GM19043 (cell line): ENCODE results near the gene EVI5L.
"Not testable (repeated sequence)": the region's sequence is repeated elsewhere in the genome, so short reads cannot be mapped to it uniquely, and the experiment has no call there.

ENCODE experiments used
- ATAC-seq: cut with Tn5 transposase; IDR thresholded peaks from one replicate; pipeline ENCODE4 v1.9.1; 2021; ENCODE audit warnings: low read depth; ENCODE audit not compliant: unreplicated experiment

EVI5L gene

DNA sequence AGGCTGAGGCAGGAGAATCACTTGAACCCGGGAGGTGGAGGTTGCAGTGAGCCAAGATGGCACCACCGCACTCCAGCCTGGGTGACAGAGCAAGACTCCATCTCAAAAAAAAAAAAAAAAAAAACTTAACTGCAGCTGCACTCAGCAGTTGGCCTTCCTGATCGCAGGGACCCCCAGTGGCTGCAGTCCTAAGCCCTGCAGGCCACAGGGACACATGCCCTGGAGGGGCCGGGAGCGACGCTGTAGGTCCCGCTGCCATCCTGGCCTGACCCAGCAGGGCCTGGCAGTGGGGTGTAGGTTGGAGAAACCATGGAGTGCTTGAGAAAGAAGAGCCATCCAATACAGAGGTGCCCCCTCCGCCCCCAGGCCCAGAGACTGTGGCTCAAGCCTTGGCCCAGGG is 29.1 kb downstream of the EVI5L start:
- ATAC-seq, result not testable (repeated sequence)

DNA sequence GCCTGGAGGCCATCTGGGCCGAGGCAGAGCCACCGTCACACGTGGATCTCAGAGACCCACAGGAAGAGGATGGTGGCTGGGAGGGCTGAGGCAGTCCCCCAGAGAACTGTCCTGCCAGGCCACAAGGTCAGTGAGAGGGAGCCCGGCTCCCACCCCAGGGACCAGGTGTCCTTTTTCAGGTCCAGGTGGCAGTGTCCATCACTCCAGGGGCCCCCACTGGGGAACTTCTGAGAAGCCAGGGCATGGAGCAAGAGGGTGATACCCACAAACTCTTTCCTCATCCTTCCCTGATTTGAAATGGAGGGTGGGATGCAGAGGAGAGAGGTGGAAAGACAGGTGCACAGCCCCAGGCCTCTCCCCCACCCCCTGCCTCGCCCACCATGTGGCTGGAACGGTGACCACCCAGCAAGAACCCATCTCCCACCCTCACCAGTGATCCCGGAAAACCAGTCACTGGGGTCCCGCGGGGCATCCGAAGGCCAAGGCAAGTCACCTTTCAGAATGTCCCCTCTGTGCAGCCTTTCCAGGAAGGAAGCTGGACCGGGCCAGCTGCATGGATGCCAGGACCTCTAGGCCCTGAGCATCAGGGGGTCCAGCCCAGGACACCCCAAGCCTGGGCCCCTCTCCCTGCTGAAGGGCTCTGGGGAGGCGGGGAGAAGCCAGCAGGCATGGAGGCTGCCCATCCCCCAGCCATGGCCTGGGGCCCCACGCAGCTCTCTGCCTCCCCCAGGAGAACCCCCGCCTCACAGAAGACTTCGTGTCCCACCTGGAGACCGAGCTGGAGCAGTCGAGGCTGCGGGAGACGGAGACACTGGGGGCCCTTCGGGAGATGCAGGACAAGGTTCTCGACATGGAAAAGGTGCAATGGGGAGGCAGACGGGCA is 30.1 kb downstream of the EVI5L start:
- ATAC-seq, result no peak

DNA sequence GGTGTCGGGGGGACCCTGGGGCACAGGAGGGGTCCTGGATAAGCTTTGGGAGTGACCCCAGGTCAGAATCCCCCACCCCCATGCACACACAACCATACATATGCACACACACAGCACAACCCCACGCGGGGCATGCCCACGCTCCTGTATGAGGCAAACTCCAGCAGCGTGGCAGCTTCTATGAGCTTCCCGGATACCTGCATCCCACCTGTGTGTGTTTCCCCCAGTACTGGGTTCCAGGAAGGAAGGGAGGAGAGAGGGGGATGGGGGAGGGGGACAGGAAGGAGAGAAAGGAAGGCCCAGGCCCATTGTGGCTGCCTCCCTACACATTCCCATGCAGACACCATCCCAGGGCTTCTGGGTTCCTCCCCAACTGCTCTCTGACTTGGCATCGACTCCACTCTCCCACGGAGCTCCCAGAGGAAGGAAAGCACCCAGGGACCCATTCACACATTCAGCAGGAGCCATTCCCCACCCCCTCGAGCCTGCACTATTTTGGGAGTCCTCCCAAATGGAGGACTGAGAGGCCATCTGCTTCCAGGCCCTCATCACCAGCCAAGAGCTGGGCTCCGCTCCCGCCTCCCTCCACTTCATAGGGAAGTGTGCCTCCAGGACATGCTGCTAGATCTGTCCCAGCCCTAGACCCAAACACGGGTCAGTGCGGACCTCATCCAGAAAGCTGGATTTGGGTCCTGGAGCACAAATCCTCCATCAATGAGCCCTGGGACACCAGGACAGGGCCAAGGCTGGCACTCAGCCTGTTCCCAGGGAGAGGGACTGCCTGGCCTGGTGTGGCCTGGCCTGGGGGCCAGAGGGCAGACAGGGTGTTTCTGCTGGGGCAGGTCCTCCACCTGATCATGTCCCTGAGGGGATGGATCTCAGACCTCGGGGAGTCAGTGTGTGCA is 30.9 kb downstream of the EVI5L start:
- ATAC-seq, result no peak

GRCh38 chr19:7861619-7862412 is 31.8 kb downstream of the EVI5L start:
- no peak for ATAC-seq

DNA sequence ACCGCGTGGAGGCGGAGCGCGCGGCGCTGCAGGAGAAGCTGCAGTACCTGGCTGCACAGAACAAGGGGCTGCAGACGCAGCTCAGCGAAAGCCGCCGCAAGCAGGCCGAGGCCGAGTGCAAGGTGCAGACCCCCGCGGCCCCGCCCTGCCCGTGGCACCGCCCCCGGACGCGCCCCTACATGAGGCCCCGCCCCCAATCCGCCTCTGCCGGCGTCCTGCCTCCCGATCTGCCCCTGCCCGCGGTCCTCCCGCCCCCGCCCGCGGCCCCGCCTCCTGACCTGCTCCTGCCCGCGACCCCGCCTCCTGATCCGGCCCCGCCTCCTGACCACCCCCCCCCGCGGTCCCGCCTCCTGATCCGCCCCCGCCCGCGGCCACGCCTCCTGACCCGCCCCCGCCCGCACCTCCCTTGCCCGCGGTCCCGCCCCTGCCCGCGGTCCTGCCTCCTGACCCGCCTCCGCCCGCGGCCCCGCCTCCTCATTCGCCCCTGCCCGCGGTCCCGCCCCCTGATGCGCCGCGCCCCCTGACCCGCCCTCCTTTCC is 32.5 kb downstream of the EVI5L start:
- ATAC-seq, result no peak

DNA sequence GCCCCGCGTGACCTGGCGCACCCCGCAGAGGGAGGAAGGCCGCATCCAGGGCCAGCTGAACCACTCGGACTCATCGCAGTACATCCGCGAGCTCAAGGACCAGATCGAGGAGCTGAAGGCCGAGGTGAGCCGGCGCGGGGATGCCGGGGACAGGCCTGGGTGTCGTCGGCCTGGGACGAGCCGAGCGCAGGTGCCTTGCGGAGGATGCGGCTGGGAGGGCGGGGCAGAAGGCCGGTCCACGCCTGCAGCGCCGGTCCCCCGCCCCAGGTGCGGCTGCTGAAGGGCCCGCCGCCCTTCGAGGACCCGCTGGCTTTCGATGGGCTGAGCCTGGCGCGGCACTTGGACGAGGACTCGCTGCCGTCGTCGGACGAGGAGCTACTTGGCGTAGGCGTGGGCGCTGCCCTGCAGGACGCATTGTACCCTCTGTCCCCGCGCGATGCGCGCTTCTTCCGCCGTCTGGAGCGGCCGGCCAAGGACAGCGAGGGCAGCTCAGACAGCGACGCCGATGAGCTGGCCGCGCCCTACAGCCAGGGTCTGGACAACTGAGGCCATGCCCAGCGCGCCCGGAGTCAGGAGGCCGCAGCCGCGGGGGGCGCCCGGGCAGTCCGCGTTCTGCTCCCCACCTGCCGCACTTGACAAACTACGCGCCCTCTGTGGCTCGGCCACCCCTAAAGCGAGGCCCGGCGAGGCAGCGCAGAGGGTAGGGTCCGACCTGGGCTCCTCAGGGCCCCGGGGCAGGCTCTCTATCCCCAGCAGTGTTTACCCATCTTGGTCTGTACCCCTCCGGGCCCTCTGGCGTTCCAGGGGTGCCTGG is 33.3 kb downstream of the EVI5L start:
- ATAC-seq, result no peak

DNA sequence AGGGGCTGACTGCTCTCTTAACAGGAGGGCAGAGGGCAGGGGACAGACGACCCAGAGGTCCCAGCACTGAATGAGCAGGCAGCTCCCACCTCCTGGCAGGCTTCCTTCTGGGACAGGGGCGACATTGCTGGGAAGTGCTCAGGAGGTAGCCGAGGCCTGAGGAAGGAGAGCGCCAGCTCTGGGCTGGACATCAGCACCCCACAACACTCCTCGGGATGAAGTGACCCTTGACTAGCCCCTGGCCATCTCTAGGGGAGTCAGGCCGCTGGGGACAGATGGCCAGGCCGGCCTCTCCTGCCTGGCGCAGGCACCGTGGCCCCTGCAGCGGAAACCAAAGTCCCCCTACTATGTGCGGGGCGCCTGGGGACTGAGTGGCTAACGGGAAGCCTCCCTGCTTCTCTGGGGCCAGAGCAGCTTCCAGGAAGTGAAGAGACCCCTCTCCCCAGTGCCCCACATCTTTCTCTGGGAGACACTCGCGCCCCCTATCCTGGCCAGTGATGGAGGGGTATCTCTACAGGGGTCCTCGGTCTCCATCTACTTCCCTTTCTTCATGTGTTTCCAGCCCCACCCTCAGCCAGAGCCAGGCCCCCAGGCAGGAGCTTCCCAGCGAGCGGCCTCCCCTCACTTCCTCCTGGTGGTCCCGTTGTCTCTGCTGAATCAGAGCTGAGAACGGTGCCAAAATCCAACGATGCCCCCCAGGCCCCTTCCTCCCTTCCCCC is 34.1 kb downstream of the EVI5L start:
- no peak for ATAC-seq

- no peak for ATAC-seq
Measured at GRCh38 chr19:7864690-7865074, 34.7 kb downstream of the EVI5L start.

DNA sequence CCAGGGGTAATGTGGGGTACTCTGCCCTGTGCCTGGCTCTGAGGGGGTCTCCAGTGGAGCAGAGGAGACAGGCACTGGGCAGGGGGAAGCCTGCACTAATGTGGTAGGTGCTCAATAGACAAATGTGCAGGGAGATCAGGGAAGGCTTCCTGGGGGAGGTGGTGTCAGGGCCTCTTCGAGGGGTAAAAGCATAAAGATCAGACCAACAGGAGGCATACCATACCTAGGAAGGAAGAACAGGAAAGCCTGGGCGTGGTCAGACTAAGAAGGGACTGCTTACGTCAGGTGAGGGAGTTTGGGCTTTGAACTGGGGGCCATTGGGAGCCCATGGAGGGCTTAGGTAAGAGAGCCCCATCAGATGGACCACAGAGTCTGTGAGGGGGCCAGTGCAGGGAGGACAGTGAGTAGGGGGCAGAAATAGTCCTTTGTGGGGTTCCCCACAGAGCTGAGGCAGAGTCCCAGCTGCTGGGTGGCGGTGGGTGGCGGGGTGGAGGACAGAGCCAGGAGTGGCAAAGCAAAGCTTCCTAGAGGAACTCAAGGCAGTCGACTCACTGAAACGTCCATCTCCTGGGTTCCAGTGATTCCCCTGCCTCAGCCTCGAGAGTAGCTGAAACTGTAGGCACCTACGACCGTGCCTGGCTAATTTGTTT is 35.4 kb downstream of the EVI5L start:
- ATAC-seq, result no peak

- no peak for ATAC-seq
Measured at GRCh38 chr19:7866399-7867091, 36.5 kb downstream of the EVI5L start.

DNA sequence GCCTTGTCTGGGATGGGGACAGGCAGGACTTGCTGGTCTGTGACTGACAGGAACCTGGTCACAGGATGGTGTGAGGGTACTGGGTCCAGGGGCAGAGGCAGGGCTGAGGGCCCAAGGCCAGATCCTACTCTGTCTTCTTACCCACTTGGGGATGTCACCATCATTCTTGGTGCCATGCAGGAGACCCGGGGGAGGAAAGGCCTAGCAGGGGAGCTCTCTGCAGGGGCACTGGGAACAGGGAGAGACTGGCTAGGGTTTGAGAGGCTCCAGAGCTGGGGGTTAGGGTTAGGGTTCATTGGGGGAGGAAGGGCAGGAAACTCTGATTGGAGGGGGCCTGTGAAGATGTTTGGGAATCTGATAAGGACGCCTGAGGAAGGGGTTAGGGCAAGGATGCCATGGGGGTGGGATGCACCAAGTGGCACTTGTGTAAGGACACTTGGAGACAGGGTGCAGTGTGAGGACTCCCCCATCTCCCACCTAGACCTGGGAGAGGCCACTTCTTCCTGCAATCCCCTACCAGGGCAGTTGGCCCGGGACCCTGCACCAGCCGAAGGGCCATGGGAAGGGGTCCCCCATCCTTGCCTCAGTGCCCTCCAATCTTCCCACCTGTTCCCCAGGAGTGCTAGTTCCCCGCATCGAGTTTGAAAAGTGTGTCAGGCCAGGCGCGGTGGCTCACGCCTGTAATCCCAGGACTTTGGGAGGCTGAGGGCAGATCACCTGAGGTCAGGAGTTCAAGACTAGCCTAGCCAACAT is 37.2 kb downstream of the EVI5L start:
- ATAC-seq, result no peak

GRCh38 chr19:7868326-7868670 is 38.3 kb downstream of the EVI5L start:
- no peak for ATAC-seq

GRCh38 chr19:7868671-7869452 is 38.8 kb downstream of the EVI5L start:
- ATAC-seq, result no peak

GRCh38 chr19:7869453-7869909 is 39.5 kb downstream of the EVI5L start:
- no peak for ATAC-seq

DNA sequence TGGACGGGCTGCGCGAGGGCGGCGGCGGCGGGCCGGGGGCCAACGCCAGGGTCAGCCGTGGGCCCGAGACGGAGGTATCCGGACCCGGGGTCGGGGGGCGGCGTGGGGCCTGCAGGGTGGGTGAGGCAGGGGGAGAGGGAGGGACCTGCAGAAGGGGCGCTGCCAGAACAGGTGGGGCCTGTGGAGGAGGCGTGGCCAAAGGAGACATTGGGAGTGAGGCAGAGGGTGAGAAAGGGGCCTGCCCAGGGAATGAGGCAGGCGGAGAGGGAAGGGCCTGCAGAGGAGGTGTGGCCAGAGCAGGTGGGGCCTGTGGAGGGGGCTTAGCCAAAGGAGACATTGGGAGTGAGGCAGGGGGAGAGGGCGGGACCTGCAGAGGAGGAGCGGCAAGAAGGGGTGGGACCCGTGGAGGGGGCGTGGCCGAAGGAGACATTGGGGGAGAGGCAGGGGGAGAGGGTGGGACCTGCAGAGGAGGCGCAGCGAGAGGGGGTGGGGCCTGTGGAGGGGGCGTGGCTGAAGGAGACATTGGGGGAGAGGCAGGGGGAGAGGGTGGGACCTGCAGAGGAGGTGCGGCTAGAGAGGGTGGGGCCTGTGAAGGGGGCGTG is 40.0 kb downstream of the EVI5L start:
- no peak for ATAC-seq
